ENCODE data around the gene EML6.

DNA sequence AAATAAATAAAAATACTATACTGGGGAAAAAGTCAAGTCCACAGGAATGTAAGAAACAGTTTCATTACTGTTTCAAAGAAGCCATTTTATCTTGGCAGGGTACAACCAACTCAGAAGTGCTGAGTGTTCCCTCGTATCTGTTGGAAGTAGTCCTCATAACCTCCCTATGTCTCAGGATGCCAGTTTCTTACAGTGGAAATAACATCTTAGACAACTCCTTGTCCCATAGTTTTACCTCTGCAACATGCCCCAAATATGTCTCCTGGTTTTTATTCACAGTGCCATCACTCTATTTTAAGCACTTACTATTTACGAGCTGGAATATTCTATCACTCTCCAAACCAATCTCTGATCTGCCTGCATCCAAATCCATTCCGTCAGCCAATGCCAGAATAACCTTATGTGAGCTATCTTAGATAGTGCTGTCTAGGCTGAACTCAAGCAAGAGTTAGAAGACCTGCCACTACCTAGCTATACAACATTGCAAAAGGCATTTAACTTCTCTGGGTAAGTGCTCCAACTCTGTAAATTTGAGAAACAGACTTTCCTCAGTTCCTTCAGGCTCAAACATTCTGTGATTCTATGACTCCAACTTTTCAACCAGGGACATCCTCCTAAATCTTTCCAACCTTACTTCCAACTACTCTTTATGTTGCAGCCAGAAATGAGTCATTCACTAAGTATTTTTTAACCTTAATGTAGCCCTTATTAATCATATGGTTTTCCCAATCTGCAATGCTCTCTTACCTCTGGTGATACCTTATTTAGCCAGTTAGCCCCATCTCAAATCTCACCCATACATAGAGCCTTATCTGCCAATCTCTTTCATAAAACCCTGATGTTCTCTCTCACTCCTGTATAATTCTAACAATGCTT is 260.1 kb downstream of the EML6 start:
- TF ChIP-seq POLR2A (IDR thresholded peaks at IDR 0.05; ENCODE audit: low read depth, low read length) (no peak), YY1 (IDR thresholded peaks at IDR 0.05; ENCODE audit: low read depth, low read length) (no peak), TCF12 (IDR thresholded peaks at IDR 0.05; ENCODE audit: low read depth, low read length) (no peak), JUND (IDR thresholded peaks at IDR 0.05; ENCODE audit: low read depth, low read length) (no peak), ESRRA (IDR thresholded peaks at IDR 0.05; ENCODE audit: low read length) (no peak)
- TF ChIP-seq, protein P1, sequence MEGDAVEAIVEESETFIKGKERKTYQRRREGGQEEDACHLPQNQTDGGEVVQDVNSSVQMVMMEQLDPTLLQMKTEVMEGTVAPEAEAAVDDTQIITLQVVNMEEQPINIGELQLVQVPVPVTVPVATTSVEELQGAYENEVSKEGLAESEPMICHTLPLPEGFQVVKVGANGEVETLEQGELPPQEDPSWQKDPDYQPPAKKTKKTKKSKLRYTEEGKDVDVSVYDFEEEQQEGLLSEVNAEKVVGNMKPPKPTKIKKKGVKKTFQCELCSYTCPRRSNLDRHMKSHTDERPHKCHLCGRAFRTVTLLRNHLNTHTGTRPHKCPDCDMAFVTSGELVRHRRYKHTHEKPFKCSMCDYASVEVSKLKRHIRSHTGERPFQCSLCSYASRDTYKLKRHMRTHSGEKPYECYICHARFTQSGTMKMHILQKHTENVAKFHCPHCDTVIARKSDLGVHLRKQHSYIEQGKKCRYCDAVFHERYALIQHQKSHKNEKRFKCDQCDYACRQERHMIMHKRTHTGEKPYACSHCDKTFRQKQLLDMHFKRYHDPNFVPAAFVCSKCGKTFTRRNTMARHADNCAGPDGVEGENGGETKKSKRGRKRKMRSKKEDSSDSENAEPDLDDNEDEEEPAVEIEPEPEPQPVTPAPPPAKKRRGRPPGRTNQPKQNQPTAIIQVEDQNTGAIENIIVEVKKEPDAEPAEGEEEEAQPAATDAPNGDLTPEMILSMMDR (IDR thresholded peaks at IDR 0.05 in 2 of 3, conservative IDR thresholded peaks at IDR 0.05 in 1 of 3; ENCODE audit: control insufficient read depth in 2 of 3, extremely low read depth in 1 of 3, insufficient read depth in 1 of 3, low read depth in 3 of 3, low read length in 3 of 3): no peak
- TF ChIP-seq, protein P2, sequence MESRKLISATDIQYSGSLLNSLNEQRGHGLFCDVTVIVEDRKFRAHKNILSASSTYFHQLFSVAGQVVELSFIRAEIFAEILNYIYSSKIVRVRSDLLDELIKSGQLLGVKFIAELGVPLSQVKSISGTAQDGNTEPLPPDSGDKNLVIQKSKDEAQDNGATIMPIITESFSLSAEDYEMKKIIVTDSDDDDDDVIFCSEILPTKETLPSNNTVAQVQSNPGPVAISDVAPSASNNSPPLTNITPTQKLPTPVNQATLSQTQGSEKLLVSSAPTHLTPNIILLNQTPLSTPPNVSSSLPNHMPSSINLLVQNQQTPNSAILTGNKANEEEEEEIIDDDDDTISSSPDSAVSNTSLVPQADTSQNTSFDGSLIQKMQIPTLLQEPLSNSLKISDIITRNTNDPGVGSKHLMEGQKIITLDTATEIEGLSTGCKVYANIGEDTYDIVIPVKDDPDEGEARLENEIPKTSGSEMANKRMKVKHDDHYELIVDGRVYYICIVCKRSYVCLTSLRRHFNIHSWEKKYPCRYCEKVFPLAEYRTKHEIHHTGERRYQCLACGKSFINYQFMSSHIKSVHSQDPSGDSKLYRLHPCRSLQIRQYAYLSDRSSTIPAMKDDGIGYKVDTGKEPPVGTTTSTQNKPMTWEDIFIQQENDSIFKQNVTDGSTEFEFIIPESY (IDR thresholded peaks at IDR 0.05): no peak

Measured in GM12878 (cell line).